Measurements from ENCODE around the gene HS2ST1. TPM values are rescaled to one million over a fixed set of nuclear protein-coding genes. Genes with fewer than 3 reads are reported as not detected.

Gene HS2ST1
- total RNA-seq, 2 experiments from 2014 or later, result 20.9 to 25.3 TPM

DNA sequence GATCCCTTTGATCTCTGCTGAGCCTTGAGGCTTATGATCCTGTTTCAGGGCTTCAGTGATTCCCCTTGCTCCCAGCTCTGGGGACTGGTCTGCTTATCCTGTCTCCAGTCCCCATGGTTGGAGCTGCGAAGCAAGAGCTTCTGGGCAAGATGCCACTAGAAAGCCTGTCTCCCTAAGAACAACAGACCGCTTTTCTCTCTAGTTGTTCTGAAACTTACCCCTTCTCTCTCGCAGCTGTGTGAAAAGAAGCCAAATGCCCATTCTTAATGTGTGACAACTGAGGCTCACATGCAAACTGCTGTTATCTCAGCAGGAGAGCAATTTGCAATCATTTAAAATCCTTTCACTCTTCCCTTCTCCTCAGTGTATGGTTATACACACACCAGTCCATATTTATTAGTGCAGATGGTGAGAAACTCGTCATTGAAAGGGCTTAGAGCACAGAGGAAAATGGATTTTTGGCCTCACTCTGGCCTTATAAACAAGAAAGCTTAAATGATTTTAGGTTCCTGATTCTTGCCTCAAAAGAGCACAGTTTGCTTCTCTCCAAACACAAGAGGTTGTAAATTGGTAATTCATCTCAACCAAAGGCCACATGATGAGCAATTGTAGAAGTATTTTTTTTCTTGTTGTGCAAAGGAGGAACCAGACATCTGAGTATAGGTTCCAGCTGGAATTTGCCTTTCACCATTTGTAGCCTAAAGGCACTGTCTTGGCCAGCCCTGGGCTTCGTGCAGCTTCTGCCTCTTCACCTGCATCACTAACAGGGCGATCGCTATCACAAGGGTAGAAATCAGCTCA is 235.0 kb downstream of the HS2ST1 start:
- ATAC-seq (no peak), DNase-seq (no peak)
- Mint-ChIP-seq H3K4me3 (no peak overlapping the region), H3K27ac (no peak overlapping the region), H3K36me3 (ENCODE audit: low read depth) (no peaks in the 10 kb centered on the region), H3K9me3 (ENCODE audit: insufficient read depth) (no peaks in the 10 kb centered on the region), H3K4me1 (ENCODE audit: low read depth) (peaks cover 16% of the 10 kb centered on the region), H3K27me3 (ENCODE audit: low read depth) (peaks cover 42% of the 10 kb centered on the region)
- ChIA-PET POLR2A (no interaction called here), CTCF (no interaction called here)

DNA sequence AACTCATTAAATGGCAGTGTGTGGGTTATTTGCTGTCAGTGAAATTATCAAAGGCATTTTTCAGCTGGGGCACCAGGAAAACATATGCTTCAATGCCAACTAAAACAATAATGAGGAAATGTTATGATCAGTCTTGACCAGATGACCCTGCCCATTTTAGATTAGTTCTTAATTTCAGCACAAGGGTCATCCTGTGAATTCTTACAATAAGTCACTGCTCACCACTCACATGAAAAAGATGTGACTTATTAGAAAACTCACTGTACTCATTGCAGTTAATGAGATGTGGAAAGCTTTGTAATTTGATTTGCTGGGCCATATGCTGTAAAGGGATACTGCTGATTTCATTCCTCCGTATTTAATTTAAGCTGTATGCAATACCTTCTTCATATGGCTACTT is 235.7 kb downstream of the HS2ST1 start:
- Mint-ChIP-seq H3K4me1 (ENCODE audit: low read depth) (peaks cover 16% of the 10 kb centered on the region), H3K36me3 (ENCODE audit: low read depth) (no peaks in the 10 kb centered on the region), H3K9me3 (ENCODE audit: insufficient read depth) (no peaks in the 10 kb centered on the region), H3K27ac (no peak overlapping the region), H3K27me3 (ENCODE audit: low read depth) (peaks cover 40% of the 10 kb centered on the region), H3K4me3 (no peak overlapping the region)
- ATAC-seq (no peak), DNase-seq (no peak)
- ChIA-PET CTCF (no interaction called here), POLR2A (no interaction called here)

DNA sequence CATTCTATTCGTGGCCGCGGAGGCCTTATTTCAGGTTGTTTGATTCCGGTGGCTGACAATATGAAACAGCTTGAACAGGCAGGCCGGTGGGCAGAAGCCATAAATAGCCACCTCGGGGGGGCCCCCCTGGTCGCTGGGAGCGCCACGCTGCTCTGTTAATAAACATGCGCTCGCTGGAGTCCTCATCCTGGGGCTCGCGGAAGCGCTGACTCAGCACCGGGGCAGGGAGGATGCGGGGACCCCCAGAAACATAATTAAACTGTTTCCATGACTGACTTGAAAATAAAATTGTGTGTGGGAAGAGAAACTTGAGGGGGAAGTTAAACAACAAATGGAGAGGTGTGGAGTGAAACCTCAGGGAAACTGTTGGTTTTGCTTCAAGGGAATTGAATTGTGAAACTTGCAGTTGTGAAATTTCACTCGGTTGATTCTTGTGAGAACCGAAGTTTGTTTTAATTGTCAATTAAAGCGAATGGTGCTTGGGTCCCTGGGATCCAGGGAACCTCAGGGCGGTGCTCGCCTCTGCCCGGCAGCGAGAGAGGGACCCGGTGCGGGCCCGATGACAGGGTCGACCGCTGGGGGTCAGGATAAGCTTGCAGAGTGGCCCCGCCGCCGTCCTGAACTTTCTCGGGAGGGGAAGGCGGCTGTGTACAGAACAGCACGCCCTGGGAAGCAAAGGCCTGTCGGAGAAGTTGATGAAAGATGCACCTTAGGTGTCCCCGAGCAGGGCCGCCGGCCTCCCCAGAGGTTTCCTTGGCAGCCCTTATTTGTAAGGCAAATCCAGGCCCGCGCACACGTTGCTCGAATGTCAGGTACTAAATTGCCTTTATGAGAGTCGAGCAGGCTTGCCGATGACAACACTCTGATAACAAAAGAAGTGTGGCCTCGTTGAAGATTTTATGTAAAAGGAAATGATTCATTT is 237.3 kb downstream of the HS2ST1 start:
- Mint-ChIP-seq H3K27me3 (ENCODE audit: low read depth) (peaks cover 29% of the 10 kb centered on the region), H3K9me3 (ENCODE audit: insufficient read depth) (no peaks in the 10 kb centered on the region), H3K4me3 (peak overlapping the region; percentile 71), H3K36me3 (ENCODE audit: low read depth) (no peaks in the 10 kb centered on the region), H3K27ac (no peak overlapping the region), H3K4me1 (ENCODE audit: low read depth) (peaks cover 16% of the 10 kb centered on the region)
- ChIA-PET POLR2A (no interaction called here), CTCF (interaction anchor here (0.8 to 1.4 kb wide), 3 partner anchors 8 to 802 kb away, joined by 3 read pairs; no protein-coding TSS in a partner anchor)
- peak; percentile 79 for ATAC-seq
- peak; percentile 44 for DNase-seq

DNA sequence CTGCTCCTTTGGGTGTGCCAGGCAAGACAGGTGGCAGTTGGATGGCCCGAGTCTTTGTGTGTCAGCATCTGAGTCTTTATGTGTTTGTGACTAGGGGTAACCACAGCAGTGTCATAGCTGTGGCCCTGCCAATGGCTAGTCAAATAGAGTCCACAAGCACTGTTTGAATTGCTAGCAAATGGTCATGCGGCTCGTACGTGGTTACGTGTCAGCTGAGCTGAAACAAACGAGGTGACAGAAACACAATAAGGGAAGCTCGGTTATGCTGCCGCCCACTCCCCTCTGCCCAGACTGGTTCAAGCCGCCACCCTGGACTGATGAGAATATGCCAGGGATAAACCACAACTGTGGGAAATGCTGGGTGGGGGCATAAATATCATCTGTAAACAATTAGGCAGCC is 239.9 kb downstream of the HS2ST1 start:
- ATAC-seq, result no peak
- no peaks in the 10 kb centered on the region for H3K9me3 Mint-ChIP-seq (ENCODE audit: insufficient read depth)

DNA sequence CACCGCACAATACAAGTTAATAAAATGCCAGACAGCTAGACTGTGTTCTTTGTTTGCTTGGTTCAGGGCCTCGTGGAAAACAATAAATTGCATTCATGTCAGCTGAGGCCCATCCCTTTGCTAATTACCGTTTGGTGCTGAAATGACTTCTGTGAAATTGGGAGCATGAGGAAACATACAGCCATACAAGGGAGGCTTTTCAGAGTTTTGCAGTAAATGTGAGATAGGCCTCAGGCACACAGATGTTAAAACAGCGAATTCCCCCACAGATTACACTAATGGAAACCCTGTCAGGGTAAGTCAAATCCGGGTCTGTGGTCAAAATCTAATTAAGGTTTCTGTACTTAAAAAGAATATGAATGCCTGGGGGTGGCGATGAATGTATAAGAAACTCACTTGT is 240.7 kb downstream of the HS2ST1 start:
- POLR2A ChIA-PET, result no interaction called here
- H3K4me1 Mint-ChIP-seq (ENCODE audit: low read depth), result peaks cover 16% of the 10 kb centered on the region
- no peak overlapping the region for H3K4me3 Mint-ChIP-seq
- CTCF ChIA-PET, result no interaction called here
- H3K36me3 Mint-ChIP-seq (ENCODE audit: low read depth), result no peaks in the 10 kb centered on the region
- H3K27ac Mint-ChIP-seq, result no peak overlapping the region
- no peaks in the 10 kb centered on the region for H3K9me3 Mint-ChIP-seq (ENCODE audit: insufficient read depth)
- DNase-seq, result no peak
- peaks cover 17% of the 10 kb centered on the region for H3K27me3 Mint-ChIP-seq (ENCODE audit: low read depth)
- ATAC-seq, result no peak

More for the DNA sequence above, 239.9 kb downstream of the HS2ST1 start:
- Mint-ChIP-seq H3K27me3 (ENCODE audit: low read depth) (peaks cover 22% of the 10 kb centered on the region), H3K36me3 (ENCODE audit: low read depth) (no peaks in the 10 kb centered on the region), H3K27ac (no peak overlapping the region), H3K4me1 (ENCODE audit: low read depth) (peaks cover 16% of the 10 kb centered on the region), H3K4me3 (no peak overlapping the region)
- DNase-seq, result no peak
- POLR2A ChIA-PET, result no interaction called here
- CTCF ChIA-PET, result no interaction called here

DNA sequence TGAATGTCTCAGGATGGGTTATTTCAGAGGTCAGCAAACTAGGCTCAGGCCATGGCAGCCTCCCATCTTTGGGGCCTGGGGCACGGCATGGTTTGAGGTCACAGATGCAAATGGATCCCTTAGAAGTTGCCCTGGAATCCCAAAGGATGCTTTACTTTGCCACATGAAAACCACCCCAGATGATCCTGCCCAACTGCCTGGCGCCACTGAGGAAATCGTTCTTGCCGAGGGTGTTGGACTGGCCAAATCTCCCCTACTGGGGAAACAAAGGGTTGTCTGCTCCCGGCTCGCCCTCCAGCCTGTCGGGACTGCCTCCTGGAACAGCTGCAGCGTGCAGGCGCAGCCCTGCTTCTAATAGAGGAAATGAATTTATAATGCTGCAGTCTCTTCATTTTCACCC is 241.2 kb downstream of the HS2ST1 start:
- CTCF ChIA-PET, result no interaction called here
- no peak overlapping the region for H3K4me3 Mint-ChIP-seq
- POLR2A ChIA-PET, result no interaction called here
- no peaks in the 10 kb centered on the region for H3K36me3 Mint-ChIP-seq (ENCODE audit: low read depth)
- H3K27me3 Mint-ChIP-seq (ENCODE audit: low read depth), result peaks cover 17% of the 10 kb centered on the region
- ATAC-seq (no peak), DNase-seq (no peak)
- no peaks in the 10 kb centered on the region for H3K9me3 Mint-ChIP-seq (ENCODE audit: insufficient read depth)
- H3K27ac Mint-ChIP-seq, result no peak overlapping the region
- peaks cover 16% of the 10 kb centered on the region for H3K4me1 Mint-ChIP-seq (ENCODE audit: low read depth)

DNA sequence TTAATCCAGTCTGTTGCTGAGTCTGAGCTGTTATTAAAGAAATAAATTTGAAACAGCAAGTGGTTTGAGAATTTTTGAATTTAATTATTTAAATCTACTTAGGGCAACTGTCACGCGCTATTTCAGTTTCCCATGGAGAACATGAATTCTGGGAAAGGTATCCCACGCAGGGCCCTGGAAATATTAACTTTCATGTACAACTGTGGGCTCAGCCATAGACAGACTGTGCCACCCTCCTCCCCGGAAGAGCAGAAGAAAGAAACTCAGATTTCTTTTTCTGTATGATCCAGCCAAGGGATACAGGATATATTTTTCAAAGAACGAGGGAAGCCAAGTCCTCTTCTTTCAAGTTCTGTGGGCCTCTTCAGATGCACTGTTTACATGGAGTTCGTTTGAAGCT is 241.7 kb downstream of the HS2ST1 start:
- H3K4me3 Mint-ChIP-seq, result no peak overlapping the region
- DNase-seq (no peak), ATAC-seq (no peak)
- ChIA-PET CTCF (no interaction called here), POLR2A (no interaction called here)
- peaks cover 13% of the 10 kb centered on the region for H3K4me1 Mint-ChIP-seq (ENCODE audit: low read depth)
- H3K36me3 Mint-ChIP-seq (ENCODE audit: low read depth), result no peaks in the 10 kb centered on the region
- H3K9me3 Mint-ChIP-seq (ENCODE audit: insufficient read depth), result no peaks in the 10 kb centered on the region
- no peak overlapping the region for H3K27ac Mint-ChIP-seq
- H3K27me3 Mint-ChIP-seq (ENCODE audit: low read depth), result peaks cover 13% of the 10 kb centered on the region

DNA sequence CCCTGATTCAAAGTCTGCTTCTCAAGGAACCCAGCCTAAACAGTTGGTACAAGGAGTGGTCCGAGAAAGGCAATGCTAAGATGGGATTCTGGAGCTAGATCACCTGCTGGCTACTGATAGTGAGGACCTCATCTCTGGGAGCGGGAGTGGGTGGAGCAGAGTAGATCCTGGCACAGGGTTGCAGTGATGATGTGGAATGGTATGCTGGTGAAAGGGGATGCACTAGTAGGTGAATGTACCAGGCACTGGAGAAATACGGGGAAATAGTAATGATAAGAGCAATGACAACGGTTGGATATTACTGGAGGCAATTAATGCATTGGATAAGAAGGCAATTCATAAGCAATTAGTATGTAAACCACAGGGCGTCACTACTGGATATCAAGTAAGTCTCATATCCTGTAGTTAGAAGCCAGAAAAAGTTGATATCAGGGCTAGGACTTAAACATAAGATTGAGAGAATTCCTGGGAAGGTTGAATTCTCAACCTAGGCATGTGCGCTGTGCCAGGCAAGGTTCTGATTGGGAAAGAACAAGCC is 245.0 kb downstream of the HS2ST1 start:
- CTCF ChIA-PET, result no interaction called here
- ATAC-seq, result no peak

More for the DNA sequence above, 245.0 kb downstream of the HS2ST1 start:
- H3K4me1 Mint-ChIP-seq (ENCODE audit: low read depth), result no peaks in the 10 kb centered on the region
- H3K27ac Mint-ChIP-seq, result no peak overlapping the region
- H3K4me3 Mint-ChIP-seq, result no peak overlapping the region
- POLR2A ChIA-PET, result no interaction called here
- H3K36me3 Mint-ChIP-seq (ENCODE audit: low read depth), result no peaks in the 10 kb centered on the region
- H3K27me3 Mint-ChIP-seq (ENCODE audit: low read depth), result peaks cover 3% of the 10 kb centered on the region
- no peak for DNase-seq
- H3K9me3 Mint-ChIP-seq (ENCODE audit: insufficient read depth), result no peaks in the 10 kb centered on the region

Other genes starting within 250 kb of the HS2ST1 start
- 10 to 100 TPM; 66.9 to 69.2 TPM for gene SH3GLB1, start 210.1 kb upstream of the HS2ST1 start, total RNA-seq
- 100 to 1,000 TPM; 137 to 147 TPM for gene SELENOF, start 509 bp upstream of the HS2ST1 start, total RNA-seq

All from activated CD8-positive, alpha-beta T cell treated with anti-CD3 and anti-CD28 coated beads, Interleukin-2, amount 10 ng/mL, durations not matched to agents 7 days and 5 days (primary cell).